PFSK-1 (cell line): ENCODE data around the gene SLFN12L.

Source experiments
- FOXP2 ChIP-seq: optimal IDR thresholded peaks from 2 replicates; pipeline ENCODE3; 2011; ENCODE audit warnings: borderline replicate concordance, control low read depth, inconsistent platforms; ENCODE audit not compliant: insufficient read depth; ENCODE audit errors: extremely low read length, extremely low read depth
- POLR2AphosphoS5 ChIP-seq: IDR thresholded peaks from 2 replicates; pipeline ENCODE4 v1.6.1; 2012; ENCODE audit warnings: low read depth, mild to moderate bottlenecking, control low read depth, low read length, moderate library complexity
- REST ChIP-seq, 2 experiments: IDR thresholded peaks; 2 replicates each; pipeline versions ENCODE4 v1.6.1 to v1.8.0; 2011 to 2012; ENCODE audit warnings: low read depth in 2 of 2, low read length in 2 of 2, control low read depth in 1 of 2, inconsistent platforms in 1 of 2, mild to moderate bottlenecking in 1 of 2, moderate library complexity in 1 of 2; ENCODE audit not compliant: insufficient read depth in 1 of 2
- SIN3A ChIP-seq: IDR thresholded peaks from 2 replicates; pipeline ENCODE4 v1.6.1; 2012; ENCODE audit warnings: mild to moderate bottlenecking, low read length, moderate library complexity, borderline replicate concordance; ENCODE audit not compliant: insufficient read depth
- TAF1 ChIP-seq: IDR thresholded peaks from 2 replicates; pipeline ENCODE4 v1.6.1; 2012; ENCODE audit warnings: low read length, control low read depth, borderline replicate concordance; ENCODE audit not compliant: insufficient read depth

GRCh38 chr17:35541434-35541833 is 4.0 kb upstream of the SLFN12L start:
- no peak for TF ChIP-seq TAF1
- no peak for TF ChIP-seq POLR2AphosphoS5
- TF ChIP-seq REST (IDR thresholded peaks at IDR 0.05; ENCODE audit: insufficient read depth in 1 of 2, low read depth in 2 of 2, low read length in 2 of 2), result no peak
- TF ChIP-seq SIN3A, result no peak
- no peak for TF ChIP-seq FOXP2
